Ovary (tissue), 9 donors: ENCODE data around the gene SERPINB8. TPM values are rescaled to one million over a fixed set of nuclear protein-coding genes. Genes with fewer than 3 reads are reported as not detected.

Experiments used
- DNase-seq, 5 donors: peaks; one replicate each; pipeline ENCODE4 v3.0.0-alpha.2; 2019 to 2020
- H3K27ac ChIP-seq, 2 donors: fragments of 200-600 bp; one replicate each; pipeline versions ENCODE4 v1.5.1 to v1.8.0; 2019 to 2022
- H3K27me3 ChIP-seq: fragments of 200-600 bp; one replicate; pipeline ENCODE4 v1.8.0; 2022
- H3K36me3 ChIP-seq: fragments of 200-600 bp; sonication (generic); one replicate; pipeline ENCODE4 v1.5.1; 2019
- H3K4me1 ChIP-seq: one replicate; pipeline ENCODE4 v1.8.1; 2013; ENCODE audit warnings: mild to moderate bottlenecking, moderate library complexity; ENCODE audit not compliant: insufficient read depth
- H3K4me3 ChIP-seq: fragments of 200-600 bp; sonication (generic); one replicate; pipeline ENCODE4 v1.5.1; 2017
- H3K9me3 ChIP-seq, 2 donors: fragments of 200-600 bp in 1 of 2; sonication (generic) in 1 of 2; one replicate each; pipeline versions ENCODE4 v1.5.1 to v1.8.1; 2013 to 2019; ENCODE audit warnings: mild to moderate bottlenecking in 1 of 2, moderate library complexity in 1 of 2
- EP300 ChIP-seq: sonication (generic); formaldehyde crosslinking; IDR thresholded peaks from one replicate; pipeline ENCODE4 v1.6.1; 2017; ENCODE audit warnings: antibody characterized with exemption
- POLR2A ChIP-seq: fragments of 450-650 bp; IDR thresholded peaks from one replicate; pipeline ENCODE4 v1.6.1; 2017; ENCODE audit warnings: antibody characterized with exemption, mild to moderate bottlenecking, moderate library complexity
- WGBS, 3 donors: extraction: QIAGEN DNeasy Blood & Tissue Kit in 1 of 3; methylation state at CpG; one replicate each; pipeline versions ENCODE4 v1.1.5 to v1.1.7; 2013 to 2017; 5-methylcytosine and 5-hydroxymethylcytosine counted together
- intact Hi-C, 4 donors: fragments of 100-400 bp; cut with DNase I; formaldehyde crosslinking; loops; one replicate each; pipeline versions ENCODE4 v1.11.0 to v1.15.1; 2022 to 2023
- polyA plus RNA-seq, 2 donors: library from polyadenylated mRNA; stranded (reverse); fragments of 200-250 nt in 1 of 2; fragments of 350-450 nt in 1 of 2; fragmentation: Illumina TruSeq in 1 of 2; extraction: RNeasy Lipid Tissue Mini Kit (QIAGEN cat#74804) in 1 of 2; gene quantifications; one replicate each; pipeline ENCODE4 v1.2.3, GENCODE V29; 2013 to 2014
- total RNA-seq, 7 donors: library from RNA; depleted of rRNA in 2 of 7; stranded (reverse); fragments of >200 nt in 2 of 7; fragmentation: NEBNext Ultra II Directional in 3 of 7; extraction: Animal tissue kit (Norgen Biotek cat#: 25700) in 3 of 7; gene quantifications; one replicate each; pipeline versions ENCODE4 v1.1.0 to v1.2.4, GENCODE V29; 2016 to 2023
- TF ChIP-seq, protein P1 (sequence below), 3 donors: fragments of 450-650 bp in 2 of 3; fragments of 200-600 bp in 1 of 3; IDR thresholded peaks; one replicate each; pipeline versions ENCODE4 v1.5.1 to v1.8.0; 2016 to 2022; ENCODE audit warnings: antibody characterized with exemption in 3 of 3, mild to moderate bottlenecking in 1 of 3
- donor health status: DM: no; HTN: no; CAD: no; lungs with moderate emphysema.
- donor health status: DM: no; HTN: no; CAD: no.
- donor health status: Bipolar disorder and iron deficiency.
- donor health status: DM: yes; HTN: yes; CAD: no.
- donor health status: DM: no; HTN: no; CAD: no.
- donor health status: DM: yes; HTN: yes; CAD: no.

The SERPINB8 gene
- total and polyA plus RNA-seq, 9 donors = 4.4 to 10.7 (median 6.9) TPM

DNA sequence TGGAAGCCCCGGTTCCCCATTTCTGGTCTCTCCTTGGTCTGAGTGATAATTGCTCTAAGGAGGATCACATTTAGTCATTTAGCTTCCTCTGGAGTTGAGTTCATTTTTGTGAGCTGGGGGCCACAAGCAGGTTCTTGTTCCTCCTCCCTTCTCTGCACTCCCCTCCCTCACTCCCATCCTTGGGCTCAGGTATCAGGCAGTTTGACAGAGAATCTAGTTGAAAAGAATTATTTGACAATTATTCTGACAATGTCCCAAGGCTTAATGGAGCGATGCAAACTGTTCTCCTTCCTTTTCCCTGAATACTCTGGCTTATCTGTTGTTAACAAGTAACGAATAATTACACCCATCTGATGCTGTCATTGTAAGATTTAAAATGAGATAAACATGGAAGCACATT is 61.5 kb downstream of the SERPINB8 start:
- TF ChIP-seq POLR2A = no peak
- no peak for TF ChIP-seq EP300
- TF ChIP-seq, protein P1, sequence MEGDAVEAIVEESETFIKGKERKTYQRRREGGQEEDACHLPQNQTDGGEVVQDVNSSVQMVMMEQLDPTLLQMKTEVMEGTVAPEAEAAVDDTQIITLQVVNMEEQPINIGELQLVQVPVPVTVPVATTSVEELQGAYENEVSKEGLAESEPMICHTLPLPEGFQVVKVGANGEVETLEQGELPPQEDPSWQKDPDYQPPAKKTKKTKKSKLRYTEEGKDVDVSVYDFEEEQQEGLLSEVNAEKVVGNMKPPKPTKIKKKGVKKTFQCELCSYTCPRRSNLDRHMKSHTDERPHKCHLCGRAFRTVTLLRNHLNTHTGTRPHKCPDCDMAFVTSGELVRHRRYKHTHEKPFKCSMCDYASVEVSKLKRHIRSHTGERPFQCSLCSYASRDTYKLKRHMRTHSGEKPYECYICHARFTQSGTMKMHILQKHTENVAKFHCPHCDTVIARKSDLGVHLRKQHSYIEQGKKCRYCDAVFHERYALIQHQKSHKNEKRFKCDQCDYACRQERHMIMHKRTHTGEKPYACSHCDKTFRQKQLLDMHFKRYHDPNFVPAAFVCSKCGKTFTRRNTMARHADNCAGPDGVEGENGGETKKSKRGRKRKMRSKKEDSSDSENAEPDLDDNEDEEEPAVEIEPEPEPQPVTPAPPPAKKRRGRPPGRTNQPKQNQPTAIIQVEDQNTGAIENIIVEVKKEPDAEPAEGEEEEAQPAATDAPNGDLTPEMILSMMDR (IDR thresholded peaks at IDR 0.05) = no peak
- no peak overlapping the region for H3K4me3 ChIP-seq
- no peaks in the 10 kb centered on the region for H3K27me3 ChIP-seq
- H3K27ac ChIP-seq = no peak overlapping the region
- intact Hi-C loops = no loop called here
- no peaks in the 10 kb centered on the region for H3K9me3 ChIP-seq
- 86 to 90% (median 89%) methylated on average over 3 of the region's 3 CpGs for WGBS, 3 donors
- no peaks in the 10 kb centered on the region for H3K4me1 ChIP-seq
- DNase-seq = no peak
- H3K36me3 ChIP-seq = no peaks in the 10 kb centered on the region

DNA sequence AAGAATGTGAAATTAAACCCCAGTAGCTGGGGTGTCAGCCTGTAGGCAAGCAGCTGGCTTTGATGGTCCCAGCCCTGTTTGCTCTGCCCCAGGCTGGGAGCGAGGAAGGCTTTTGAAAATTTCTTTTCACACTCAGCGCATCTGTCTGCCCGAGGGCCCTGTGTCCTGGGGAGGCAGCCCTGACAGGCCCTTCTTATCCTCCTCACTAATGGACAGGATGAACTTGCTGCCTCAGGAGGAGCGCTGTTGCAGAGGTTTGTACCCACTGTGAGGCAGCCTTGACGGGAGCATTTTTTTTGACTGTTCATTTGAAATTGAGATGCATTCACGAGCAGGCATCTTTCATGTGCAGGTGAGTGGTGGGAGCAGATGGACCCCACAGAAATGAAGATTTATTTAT is 62.4 kb downstream of the SERPINB8 start:
- Histone ChIP-seq H3K9me3 (no peaks in the 10 kb centered on the region), H3K36me3 (no peaks in the 10 kb centered on the region), H3K27me3 (no peaks in the 10 kb centered on the region), H3K27ac (no peak overlapping the region), H3K4me3 (no peak overlapping the region), H3K4me1 (no peaks in the 10 kb centered on the region)
- no peak for DNase-seq
- intact Hi-C loops = no loop called here
- WGBS, 3 donors = 72 to 82% (median 77%) methylated on average over 6 of the region's 6 CpGs
- TF ChIP-seq EP300 (no peak), POLR2A (no peak)
- TF ChIP-seq, protein P1 (IDR thresholded peaks at IDR 0.05) = no peak

DNA sequence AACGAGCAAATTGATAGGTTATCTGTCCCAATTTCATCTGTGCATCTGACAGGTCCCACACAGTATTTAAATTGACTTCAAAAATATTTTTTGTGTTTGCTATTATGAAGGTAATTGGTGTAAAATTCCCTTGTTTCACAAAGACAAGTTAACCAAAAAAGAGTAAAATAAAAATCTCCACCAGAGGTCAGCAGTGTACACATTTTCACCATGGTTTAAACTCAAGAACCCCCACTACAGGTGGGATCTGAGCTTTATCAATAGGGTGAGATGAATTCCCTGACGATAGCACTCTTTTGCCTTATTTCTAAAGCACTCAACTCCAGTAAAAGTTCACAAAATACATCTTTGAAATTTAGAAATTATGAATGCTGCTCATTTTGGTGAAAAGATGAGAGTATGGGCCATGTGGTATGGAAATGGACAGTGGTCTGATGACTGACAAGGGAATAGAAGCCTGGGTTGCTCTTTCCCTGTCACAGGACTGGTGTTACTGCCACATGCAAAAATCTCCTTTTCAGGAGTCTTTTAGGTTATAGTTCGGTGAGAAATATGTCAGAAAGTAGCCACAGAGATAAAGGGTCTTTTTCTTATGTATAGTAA is 68.0 kb downstream of the SERPINB8 start:
- no peaks in the 10 kb centered on the region for H3K36me3 ChIP-seq
- WGBS, 3 donors = 26 to 29% (median 29%) methylated on average over 3 of the region's 3 CpGs
- TF ChIP-seq POLR2A (no peak), EP300 (no peak)
- TF ChIP-seq, protein P1 (IDR thresholded peaks at IDR 0.05) = peak in 1 of 3 donors; percentile 24

More for the DNA sequence above, 68.0 kb downstream of the SERPINB8 start:
- DNase-seq = no peak
- Histone ChIP-seq H3K9me3 (peaks cover 0 to 5% of the 10 kb centered on the region in 2 donors), H3K27me3 (no peaks in the 10 kb centered on the region), H3K4me1 (no peaks in the 10 kb centered on the region), H3K27ac (no peak overlapping the region), H3K4me3 (no peak overlapping the region)
- intact Hi-C loops = no loop called here

Other genes starting within 250 kb of the SERPINB8 start
- under 1 TPM in 2 of 7 donors, not detected in 5; 0.12 to 0.23 TPM for gene SERPINB7, start 194.7 kb upstream of the SERPINB8 start, total RNA-seq
- under 1 TPM; 0.06 to 0.08 TPM for gene SERPINB7, start 194.7 kb upstream of the SERPINB8 start, polyA plus RNA-seq
- gene SERPINB2, start 82.4 kb upstream of the SERPINB8 start, total RNA-seq = 10 to 100 TPM in 1 of 7 donors, 1 to 10 TPM in 1, under 1 TPM in 2, not detected in 3; 0.32 to 11.4 (median 3.5) TPM
- gene SERPINB2, start 82.4 kb upstream of the SERPINB8 start, polyA plus RNA-seq = 1 to 10 TPM; 1.1 to 1.4 TPM
- gene SERPINB10, start 62.1 kb upstream of the SERPINB8 start, total RNA-seq = 1 to 10 TPM in 1 of 7 donors, not detected in 6; 2.0 TPM
- not detected for gene SERPINB10, start 62.1 kb upstream of the SERPINB8 start, polyA plus RNA-seq
- gene HMSD, start 20.8 kb upstream of the SERPINB8 start, total RNA-seq = 1 to 10 TPM in 1 of 7 donors, not detected in 6; 2.0 TPM
- under 1 TPM; 0.02 to 0.08 TPM for gene HMSD, start 20.8 kb upstream of the SERPINB8 start, polyA plus RNA-seq
- gene LINC00305, start 179.0 kb downstream of the SERPINB8 start, total RNA-seq = not detected
- gene LINC00305, start 179.0 kb downstream of the SERPINB8 start, polyA plus RNA-seq = under 1 TPM in 1 of 2 donors, not detected in 1; 0.12 TPM